Left lung (tissue), 10 donors: Measurements from ENCODE around the gene TMEM108. TPM values are rescaled to one million over a fixed set of nuclear protein-coding genes. Genes with fewer than 3 reads are reported as not detected.

ENCODE experiments used
- ATAC-seq: fragments of 200-7000 bp; cut with Tn5 transposase; one replicate; pipeline ENCODE4 v1.9.1; 2020; ENCODE audit warnings: moderate library complexity
- DNase-seq, 4 donors: peaks; one replicate each; pipeline ENCODE4 v3.0.0-alpha.2; 2013 to 2020
- H3K27ac ChIP-seq, 2 donors: fragments of 200-600 bp; sonication (generic) in 1 of 2; one replicate each; pipeline versions ENCODE4 v1.5.0 to v1.8.0; 2020 to 2021
- H3K27me3 ChIP-seq, 2 donors: fragments of 200-600 bp; sonication (generic) in 1 of 2; one replicate each; pipeline versions ENCODE4 v1.5.0 to v1.8.0; 2020 to 2021
- H3K36me3 ChIP-seq, 2 donors: fragments of 200-600 bp; sonication (generic) in 1 of 2; one replicate each; pipeline versions ENCODE4 v1.5.0 to v1.8.0; 2020 to 2021
- H3K4me1 ChIP-seq, 2 donors: fragments of 200-600 bp; one replicate each; pipeline ENCODE4 v1.8.0; 2021
- H3K4me3 ChIP-seq, 2 donors: fragments of 200-600 bp; sonication (generic) in 1 of 2; one replicate each; pipeline versions ENCODE4 v1.5.0 to v1.8.0; 2020 to 2021; ENCODE audit warnings: mild to moderate bottlenecking in 1 of 2
- H3K9me3 ChIP-seq, 2 donors: fragments of 200-600 bp; sonication (generic) in 1 of 2; one replicate each; pipeline versions ENCODE4 v1.5.0 to v1.8.0; 2020 to 2021
- intact Hi-C, 2 donors: fragments of 100-400 bp; cut with DNase I; formaldehyde crosslinking; loops; one replicate each; pipeline versions ENCODE4 v1.11.2 to v1.14.2; 2022
- polyA plus RNA-seq, 6 donors: library from polyadenylated mRNA; unstranded; fragments of 120-200 nt; gene quantifications; one replicate each; pipeline ENCODE4 v1.2.1, GENCODE V29; 2013; ENCODE audit not compliant: insufficient read length in 6 of 6
- total RNA-seq, 2 donors: library from RNA; stranded (reverse); fragmentation: NEBNext Ultra II Directional; extraction: Animal tissue kit (Norgen Biotek cat#: 25700); gene quantifications; one replicate each; pipeline ENCODE4 v1.2.1, GENCODE V29; 2021
- TF ChIP-seq, protein P1 (sequence below), 2 donors: fragments of 200-600 bp; sonication (generic) in 1 of 2; IDR thresholded peaks; one replicate each; pipeline versions ENCODE4 v1.5.0 to v1.8.0; 2021; ENCODE audit warnings: antibody characterized with exemption in 2 of 2
- donor health status: DM: no; HTN: yes; CAD: no.
- donor health status: DM: no; HTN: no; CAD: no.

Gene TMEM108
- total and polyA plus RNA-seq, 8 donors: 18.5 to 58.8 (median 43.7) TPM

DNA sequence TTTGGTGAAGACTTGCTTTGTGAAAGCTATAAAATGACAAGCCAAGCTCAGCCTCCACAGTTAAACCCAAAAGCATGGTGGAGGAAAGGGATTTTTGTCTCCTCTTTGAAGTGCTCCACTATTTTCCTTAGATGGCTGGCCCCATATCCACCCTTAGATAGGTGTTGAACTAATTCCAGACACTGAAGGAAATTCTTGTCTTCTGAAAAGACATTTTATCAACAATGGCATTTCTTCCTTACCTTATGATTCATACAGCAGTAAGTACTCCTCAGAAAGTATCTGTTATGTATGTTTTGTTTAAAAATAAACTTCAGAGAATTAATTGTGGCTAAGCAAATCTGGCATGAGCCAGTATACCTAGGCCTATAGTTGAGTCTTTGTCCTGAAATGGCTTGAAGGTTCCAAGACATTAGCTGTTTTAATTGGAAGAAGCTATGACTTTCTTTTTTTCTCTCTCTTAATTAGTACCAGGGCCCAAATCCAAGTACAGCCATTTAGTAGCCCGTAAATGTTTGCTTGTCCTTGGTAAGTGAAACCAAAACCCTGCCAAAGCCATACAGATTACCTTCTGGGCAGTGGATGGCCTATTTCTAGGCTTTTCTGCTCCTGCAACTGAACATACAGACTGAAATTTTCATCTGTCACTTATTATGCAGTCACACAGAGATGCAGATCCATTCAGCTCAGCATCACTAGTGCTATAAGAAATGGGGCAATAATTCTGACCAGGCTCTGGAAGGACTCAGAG lies 356.5 kb downstream of the TMEM108 start:
- Histone ChIP-seq H3K27me3 (no peaks in the 10 kb centered on the region), H3K27ac (no peak overlapping the region), H3K4me3 (no peak overlapping the region), H3K36me3 (no peaks in the 10 kb centered on the region), H3K9me3 (no peaks in the 10 kb centered on the region), H3K4me1 (no peaks in the 10 kb centered on the region)
- TF ChIP-seq, protein P1, sequence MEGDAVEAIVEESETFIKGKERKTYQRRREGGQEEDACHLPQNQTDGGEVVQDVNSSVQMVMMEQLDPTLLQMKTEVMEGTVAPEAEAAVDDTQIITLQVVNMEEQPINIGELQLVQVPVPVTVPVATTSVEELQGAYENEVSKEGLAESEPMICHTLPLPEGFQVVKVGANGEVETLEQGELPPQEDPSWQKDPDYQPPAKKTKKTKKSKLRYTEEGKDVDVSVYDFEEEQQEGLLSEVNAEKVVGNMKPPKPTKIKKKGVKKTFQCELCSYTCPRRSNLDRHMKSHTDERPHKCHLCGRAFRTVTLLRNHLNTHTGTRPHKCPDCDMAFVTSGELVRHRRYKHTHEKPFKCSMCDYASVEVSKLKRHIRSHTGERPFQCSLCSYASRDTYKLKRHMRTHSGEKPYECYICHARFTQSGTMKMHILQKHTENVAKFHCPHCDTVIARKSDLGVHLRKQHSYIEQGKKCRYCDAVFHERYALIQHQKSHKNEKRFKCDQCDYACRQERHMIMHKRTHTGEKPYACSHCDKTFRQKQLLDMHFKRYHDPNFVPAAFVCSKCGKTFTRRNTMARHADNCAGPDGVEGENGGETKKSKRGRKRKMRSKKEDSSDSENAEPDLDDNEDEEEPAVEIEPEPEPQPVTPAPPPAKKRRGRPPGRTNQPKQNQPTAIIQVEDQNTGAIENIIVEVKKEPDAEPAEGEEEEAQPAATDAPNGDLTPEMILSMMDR (IDR thresholded peaks at IDR 0.05): no peak
- intact Hi-C loops: no loop called here
- ATAC-seq (no peak), DNase-seq (no peak)

DNA sequence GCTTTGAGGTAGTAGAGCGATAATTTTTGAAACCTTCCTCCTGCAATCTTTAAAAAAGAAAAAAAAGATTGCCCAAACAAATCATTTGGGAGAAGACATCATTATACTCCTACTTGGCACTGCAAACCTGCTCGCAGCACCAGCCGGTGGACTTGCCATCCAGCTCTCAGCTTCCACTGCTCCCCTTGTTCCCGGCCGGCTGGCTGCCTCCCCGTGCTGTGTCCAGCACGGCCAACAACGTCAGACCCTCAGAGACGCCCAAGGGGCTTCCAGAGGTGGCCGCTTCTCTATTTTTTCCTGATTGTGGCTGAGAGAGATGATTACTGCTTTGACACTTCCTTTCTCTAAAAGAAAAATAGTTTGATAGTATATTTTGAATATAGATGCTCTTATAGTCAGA lies 358.7 kb downstream of the TMEM108 start:
- peak in 1 of 4 donors; percentile 73 for DNase-seq
- Histone ChIP-seq H3K9me3 (no peaks in the 10 kb centered on the region), H3K27me3 (no peaks in the 10 kb centered on the region), H3K4me3 (no peak overlapping the region), H3K4me1 (no peaks in the 10 kb centered on the region), H3K36me3 (no peaks in the 10 kb centered on the region), H3K27ac (no peak overlapping the region)
- intact Hi-C loops: no loop called here
- ATAC-seq: no peak
- TF ChIP-seq, protein P1 (IDR thresholded peaks at IDR 0.05): no peak

DNA sequence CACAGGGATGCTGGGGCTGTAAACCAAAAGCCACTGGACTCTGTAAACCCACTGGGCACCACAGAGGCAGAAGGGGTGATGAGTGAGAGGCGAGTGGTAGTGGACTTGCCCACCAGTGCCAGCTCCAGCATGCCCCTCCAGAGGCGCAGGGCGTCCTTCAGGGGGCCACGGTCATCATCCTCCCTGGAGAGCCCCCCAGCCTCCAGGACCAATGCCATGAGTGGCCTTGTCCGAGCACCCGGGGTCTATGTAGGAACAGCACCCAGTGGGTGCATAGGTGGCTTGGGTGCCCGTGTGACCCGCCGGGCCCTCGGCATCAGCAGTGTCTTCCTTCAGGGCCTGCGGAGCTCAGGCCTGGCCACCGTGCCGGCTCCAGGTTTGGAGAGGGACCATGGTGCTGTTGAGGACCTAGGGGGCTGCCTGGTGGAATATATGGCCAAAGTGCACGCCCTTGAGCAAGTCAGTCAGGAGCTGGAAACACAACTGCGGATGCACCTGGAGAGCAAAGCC lies 361.9 kb downstream of the TMEM108 start, which contains the start of gene BFSP2:
Gene BFSP2, plus strand, starts transcription at position 51 of the 510 bp plus-strand sequence. Its CDS starts 28 bp downstream, at position 79.
- H3K36me3 ChIP-seq: no peaks in the 10 kb centered on the region
- no peak within 1 kb of the TSS for H3K27ac ChIP-seq
- intact Hi-C loops: no loop called here
- H3K4me1 ChIP-seq: no peaks in the 10 kb centered on the region
- DNase-seq: no peak
- TF ChIP-seq, protein P1 (IDR thresholded peaks at IDR 0.05): no peak
- no peaks in the 10 kb centered on the region for H3K9me3 ChIP-seq
- no peak within 1 kb of the TSS for H3K4me3 ChIP-seq
- no peaks in the 10 kb centered on the region for H3K27me3 ChIP-seq
- ATAC-seq: no peak

DNA sequence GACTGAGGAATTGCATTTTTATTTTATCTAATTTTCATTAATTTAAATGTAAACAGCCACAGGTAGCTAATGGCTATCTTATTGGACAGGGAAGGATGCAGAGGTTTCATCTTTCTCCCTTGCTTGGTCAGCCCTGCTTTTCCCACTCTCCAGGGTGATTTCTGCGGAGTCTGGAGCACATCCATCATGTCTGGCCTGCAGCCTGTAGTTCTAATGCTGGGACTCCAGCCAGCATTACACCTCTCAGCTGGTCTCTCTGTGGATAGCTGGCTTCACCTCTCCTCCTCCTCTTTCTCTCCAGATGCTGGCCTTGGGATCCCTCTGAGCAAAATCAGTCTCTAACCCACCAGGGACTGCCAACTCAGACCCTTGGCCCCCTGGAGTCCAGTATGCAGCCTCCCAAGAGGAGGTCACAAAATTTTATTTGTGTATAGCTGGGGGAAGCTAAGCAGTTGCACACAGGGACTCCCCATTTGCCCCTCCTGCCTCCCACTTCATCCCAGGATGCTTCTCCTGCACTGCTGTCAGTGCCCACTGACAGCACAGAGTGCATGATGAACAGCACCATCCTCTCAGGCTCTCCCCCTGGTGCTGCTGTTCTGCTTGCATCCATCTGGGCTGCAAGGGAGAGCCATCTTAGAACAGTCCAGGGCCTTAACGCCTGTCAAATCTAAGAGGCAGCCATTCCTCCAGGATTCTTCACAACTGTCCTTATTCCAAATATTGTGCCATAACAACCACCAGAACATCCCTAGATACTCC lies 363.4 kb downstream of the TMEM108 start:
- ATAC-seq (no peak), DNase-seq (no peak)
- Histone ChIP-seq H3K36me3 (no peaks in the 10 kb centered on the region), H3K4me3 (no peak overlapping the region), H3K4me1 (no peaks in the 10 kb centered on the region), H3K27me3 (no peaks in the 10 kb centered on the region), H3K27ac (no peak overlapping the region), H3K9me3 (no peaks in the 10 kb centered on the region)
- intact Hi-C loops: no loop called here
- TF ChIP-seq, protein P1 (IDR thresholded peaks at IDR 0.05): no peak

DNA sequence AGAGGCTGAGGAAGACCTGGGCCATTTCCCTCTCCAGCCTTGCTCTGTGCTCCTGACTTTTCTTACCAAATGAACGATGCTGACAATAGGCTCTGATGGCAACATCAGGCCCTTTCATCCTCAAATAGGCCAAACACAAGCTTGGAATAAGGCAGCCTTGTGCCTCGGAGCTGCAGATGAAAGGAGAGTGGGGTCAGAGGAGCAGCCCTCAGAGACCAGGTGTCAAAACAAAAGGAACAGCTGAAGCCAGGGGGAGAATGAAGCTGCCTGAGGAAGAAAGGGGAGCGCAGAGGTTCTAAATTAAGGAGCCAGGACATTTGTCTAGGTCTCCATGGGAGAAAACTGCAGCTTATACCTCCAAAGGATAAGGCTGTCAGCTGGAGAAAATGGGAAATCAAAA lies 366.7 kb downstream of the TMEM108 start:
- Histone ChIP-seq H3K4me1 (no peaks in the 10 kb centered on the region), H3K9me3 (no peaks in the 10 kb centered on the region), H3K36me3 (no peaks in the 10 kb centered on the region), H3K27ac (no peak overlapping the region), H3K4me3 (no peak overlapping the region), H3K27me3 (peaks cover 0 to 4% of the 10 kb centered on the region in 2 donors)
- ATAC-seq: no peak
- DNase-seq: no peak
- TF ChIP-seq, protein P1 (IDR thresholded peaks at IDR 0.05): no peak
- intact Hi-C loops: no loop called here
